ENCODE data around the gene CEMP1.

The CEMP1 gene

DNA sequence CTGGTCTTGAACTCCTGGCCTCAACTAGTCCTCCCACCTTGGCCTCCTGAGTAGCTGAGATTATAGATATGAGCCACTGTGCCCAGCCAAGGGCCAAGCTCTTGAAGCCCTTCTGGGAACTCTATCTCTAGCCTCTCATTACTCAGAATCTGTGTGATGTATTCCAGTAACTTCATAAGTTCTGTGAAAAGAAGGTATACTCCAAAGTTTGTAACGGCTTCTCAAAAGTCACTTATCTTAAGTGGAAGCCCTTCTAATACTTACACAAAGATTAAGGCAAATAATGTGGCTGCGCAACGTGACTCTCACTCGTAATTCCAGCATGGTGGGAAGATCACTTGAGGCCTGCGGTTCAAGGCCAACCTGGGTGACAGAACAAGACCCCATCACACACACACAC, 36.6 kb downstream of the CEMP1 start:
- in situ Hi-C loops (cut with MboI; ENCODE audit: low pct_unique_long_range_greater_than_20kb, low sequenced_read_pairs, unreplicated experiment): loop anchor here (10.0 kb wide), 1 partner anchor 50 kb away; no protein-coding TSS in a partner anchor
- TF ChIP-seq, protein P1, sequence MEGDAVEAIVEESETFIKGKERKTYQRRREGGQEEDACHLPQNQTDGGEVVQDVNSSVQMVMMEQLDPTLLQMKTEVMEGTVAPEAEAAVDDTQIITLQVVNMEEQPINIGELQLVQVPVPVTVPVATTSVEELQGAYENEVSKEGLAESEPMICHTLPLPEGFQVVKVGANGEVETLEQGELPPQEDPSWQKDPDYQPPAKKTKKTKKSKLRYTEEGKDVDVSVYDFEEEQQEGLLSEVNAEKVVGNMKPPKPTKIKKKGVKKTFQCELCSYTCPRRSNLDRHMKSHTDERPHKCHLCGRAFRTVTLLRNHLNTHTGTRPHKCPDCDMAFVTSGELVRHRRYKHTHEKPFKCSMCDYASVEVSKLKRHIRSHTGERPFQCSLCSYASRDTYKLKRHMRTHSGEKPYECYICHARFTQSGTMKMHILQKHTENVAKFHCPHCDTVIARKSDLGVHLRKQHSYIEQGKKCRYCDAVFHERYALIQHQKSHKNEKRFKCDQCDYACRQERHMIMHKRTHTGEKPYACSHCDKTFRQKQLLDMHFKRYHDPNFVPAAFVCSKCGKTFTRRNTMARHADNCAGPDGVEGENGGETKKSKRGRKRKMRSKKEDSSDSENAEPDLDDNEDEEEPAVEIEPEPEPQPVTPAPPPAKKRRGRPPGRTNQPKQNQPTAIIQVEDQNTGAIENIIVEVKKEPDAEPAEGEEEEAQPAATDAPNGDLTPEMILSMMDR (IDR thresholded peaks at IDR 0.05; ENCODE audit: extremely low read depth, insufficient read depth, missing control alignments): no peak
- DNase-seq (ENCODE audit: low spot score): no peak

DNA sequence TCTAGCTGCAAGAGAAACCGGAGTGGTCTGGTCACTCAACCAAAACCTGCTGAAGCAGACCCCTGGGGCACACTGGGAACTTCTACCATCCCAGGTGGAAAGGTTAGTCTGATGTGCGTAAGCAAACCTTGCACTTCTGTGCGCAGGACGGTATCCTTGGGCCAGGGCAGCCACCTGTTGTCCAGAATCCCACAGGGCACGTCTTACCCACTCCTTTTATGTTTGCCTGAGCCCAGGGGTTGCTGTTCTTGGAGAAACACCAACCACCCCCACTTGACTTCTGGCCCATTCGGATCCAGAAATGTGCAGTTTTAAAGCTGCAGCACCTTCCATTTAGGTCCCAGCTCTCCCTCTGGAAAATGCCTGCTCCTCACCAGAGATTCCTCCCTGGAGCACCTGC, 37.6 kb downstream of the CEMP1 start:
- TF ChIP-seq, protein P1 (IDR thresholded peaks at IDR 0.05; ENCODE audit: extremely low read depth, insufficient read depth, missing control alignments): no peak
- in situ Hi-C loops (cut with MboI; ENCODE audit: low pct_unique_long_range_greater_than_20kb, low sequenced_read_pairs, unreplicated experiment): loop anchor here (10.0 kb wide), 1 partner anchor 49 kb away; no protein-coding TSS in a partner anchor
- DNase-seq (ENCODE audit: low spot score): no peak

DNA sequence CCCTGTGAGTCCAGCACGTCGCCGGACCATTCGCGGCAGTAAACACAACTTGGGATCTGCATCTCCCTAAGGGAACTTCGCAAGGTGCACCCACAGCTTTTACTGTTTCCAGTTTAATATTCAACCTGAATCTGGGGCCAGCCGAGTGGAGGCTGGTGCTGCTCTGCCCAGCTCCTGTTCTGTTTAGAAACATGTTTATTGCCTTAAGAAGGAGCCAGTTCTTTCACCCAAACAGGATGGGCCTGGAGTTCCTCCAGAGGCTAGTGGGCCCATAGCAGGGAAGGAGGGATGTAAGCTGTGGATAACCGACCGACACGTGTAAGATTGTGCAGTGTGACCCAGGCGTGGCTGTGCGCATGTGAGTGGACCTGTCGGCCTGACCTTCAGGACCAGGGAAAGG, 38.9 kb downstream of the CEMP1 start:
- TF ChIP-seq, protein P1 (IDR thresholded peaks at IDR 0.05; ENCODE audit: extremely low read depth, insufficient read depth, missing control alignments): no peak
- no peak for DNase-seq (ENCODE audit: low spot score)
- in situ Hi-C loops (cut with MboI; ENCODE audit: low pct_unique_long_range_greater_than_20kb, low sequenced_read_pairs, unreplicated experiment): loop anchor here (10.0 kb wide), 1 partner anchor 47 kb away; no protein-coding TSS in a partner anchor

DNA sequence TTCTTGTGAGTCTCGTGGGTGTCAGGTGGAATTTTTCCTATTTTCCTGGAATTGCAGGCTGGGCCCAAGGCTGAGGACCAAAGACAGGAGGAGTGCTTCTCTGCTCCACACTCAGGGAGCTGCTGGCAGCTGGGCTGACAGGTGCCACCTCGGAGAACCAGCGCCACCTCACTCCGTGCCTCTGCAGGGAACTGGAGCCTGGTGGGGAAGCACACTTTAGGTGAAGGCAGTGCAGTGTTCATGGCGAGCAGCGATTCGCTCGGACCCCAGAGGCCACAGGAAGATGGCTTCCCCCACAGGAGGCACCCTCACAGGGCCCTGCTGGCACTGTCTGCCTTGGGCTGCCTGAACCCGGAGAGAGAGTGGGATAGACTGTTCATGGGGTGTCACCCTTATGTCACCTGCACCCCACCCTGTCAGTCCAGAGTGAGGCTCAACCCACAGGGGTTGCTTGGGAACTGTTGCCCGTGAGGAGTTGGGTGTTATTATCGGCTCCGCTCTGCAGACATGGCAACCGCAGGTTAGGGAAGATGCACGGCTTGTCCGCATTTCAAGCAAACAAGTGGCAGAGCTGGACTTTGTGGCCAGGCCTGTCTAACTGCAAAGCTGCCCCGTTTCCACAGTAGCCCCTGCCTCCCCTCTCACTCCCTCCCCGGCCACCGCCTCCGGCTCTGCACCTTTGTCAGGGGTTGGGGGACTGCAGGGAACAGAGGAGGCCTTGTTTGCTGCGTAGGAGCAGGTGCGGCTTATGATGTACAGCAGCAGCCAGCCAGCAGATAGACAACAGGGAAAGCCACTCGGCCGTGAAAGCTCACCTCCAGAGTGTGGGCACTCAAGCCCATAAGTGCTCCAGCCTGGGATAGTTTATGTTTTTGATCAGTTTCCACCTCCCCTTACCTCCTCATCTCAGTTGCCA, 40.8 kb downstream of the CEMP1 start:
- TF ChIP-seq, protein P1 (IDR thresholded peaks at IDR 0.05; ENCODE audit: extremely low read depth, insufficient read depth, missing control alignments): no peak
- in situ Hi-C loops (cut with MboI; ENCODE audit: low pct_unique_long_range_greater_than_20kb, low sequenced_read_pairs, unreplicated experiment): loop anchor here (10.0 kb wide), 1 partner anchor 46 kb away; no protein-coding TSS in a partner anchor
- no peak for DNase-seq (ENCODE audit: low spot score)

DNA sequence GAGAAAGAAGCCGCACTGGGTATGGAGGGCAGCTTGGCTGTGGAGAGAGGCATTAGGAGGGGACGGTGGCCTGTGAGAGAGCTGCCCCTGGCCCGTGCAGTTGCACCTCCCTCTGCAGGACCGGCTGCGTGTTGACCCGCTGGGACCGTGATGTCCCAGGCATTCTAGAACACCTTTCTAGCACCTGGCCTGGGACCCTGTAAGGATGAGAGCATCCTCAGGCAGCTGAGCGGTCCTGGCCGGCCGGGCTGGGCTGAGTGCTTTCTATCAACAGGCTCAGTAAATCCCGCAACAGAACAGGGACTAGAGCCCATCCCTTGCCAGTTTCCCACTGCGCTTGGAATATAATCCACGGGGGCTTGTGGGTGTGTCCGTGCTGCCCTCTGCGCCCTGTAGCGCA, 41.6 kb downstream of the CEMP1 start:
- no peak for DNase-seq (ENCODE audit: low spot score)
- TF ChIP-seq, protein P1 (IDR thresholded peaks at IDR 0.05; ENCODE audit: extremely low read depth, insufficient read depth, missing control alignments): no peak
- in situ Hi-C loops (cut with MboI; ENCODE audit: low pct_unique_long_range_greater_than_20kb, low sequenced_read_pairs, unreplicated experiment): loop anchor here (10.0 kb wide), 1 partner anchor 135 kb away; no protein-coding TSS in a partner anchor

DNA sequence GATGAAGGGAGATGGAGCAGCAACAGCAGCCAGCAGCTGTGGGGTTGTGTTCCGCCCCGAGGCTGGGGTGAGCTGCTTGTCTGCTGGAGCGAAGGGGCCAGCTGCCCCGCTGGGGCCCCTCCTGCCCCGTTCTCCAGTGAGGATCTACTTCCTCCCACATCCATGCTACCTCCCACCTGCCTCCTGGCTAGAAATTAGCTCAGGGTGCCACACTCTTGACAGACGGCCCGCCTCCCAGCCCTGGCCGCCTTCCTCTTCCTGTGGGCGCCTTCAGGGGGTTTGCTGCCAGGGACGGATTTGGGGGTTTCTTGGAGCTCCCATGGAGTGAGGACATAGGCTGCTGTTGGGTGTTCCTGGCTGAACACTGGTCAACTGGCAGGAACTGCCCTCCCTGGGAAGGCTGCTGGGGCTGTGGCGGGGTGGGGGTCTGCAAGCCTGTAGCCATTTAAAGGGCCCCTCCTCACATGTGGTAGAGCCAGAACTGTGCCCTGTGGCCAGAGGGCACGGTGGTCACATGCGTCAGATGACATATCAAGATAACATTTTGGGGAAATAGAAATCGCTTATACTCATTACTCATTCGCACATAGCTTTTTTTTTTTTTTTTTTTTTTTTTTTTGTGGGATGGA, 43.2 kb downstream of the CEMP1 start:
- DNase-seq (ENCODE audit: low spot score): no peak
- in situ Hi-C loops (cut with MboI; ENCODE audit: low pct_unique_long_range_greater_than_20kb, low sequenced_read_pairs, unreplicated experiment): loop anchor here (10.0 kb wide), 1 partner anchor 133 kb away; no protein-coding TSS in a partner anchor

More for the DNA sequence above, 43.2 kb downstream of the CEMP1 start:
- TF ChIP-seq, protein P1 (IDR thresholded peaks at IDR 0.05; ENCODE audit: extremely low read depth, insufficient read depth, missing control alignments): no peak

Data from GM13977 (cell line).